Astrocyte of the spinal cord (primary cell): ENCODE measurements around the gene FOXK2.

Experiments used
- DNase-seq: peaks from one replicate; pipeline ENCODE4 v3.0.0; 2011; ENCODE audit warnings: low read depth, low spot score
- H3K4me3 ChIP-seq: 2 replicates; pipeline ENCODE4 v1.5.1; 2011; ENCODE audit warnings: low read depth, mild to moderate bottlenecking, low read length, moderate library complexity
- CTCF ChIP-seq: IDR thresholded peaks from 2 replicates; pipeline ENCODE4 v1.5.1; 2012; ENCODE audit warnings: low read depth, mild to moderate bottlenecking, low read length, inconsistent platforms
- in situ Hi-C: cut with HindIII; loops from 2 replicates; pipeline ENCODE4 v1.10.0; 2017; ENCODE audit warnings: low sequenced_read_pairs

FOXK2 gene

GRCh38 chr17:82629748-82630147, 110.2 kb downstream of the FOXK2 start:
- TF ChIP-seq CTCF: no peak
- no peak overlapping the region for H3K4me3 ChIP-seq
- no peak for DNase-seq
- in situ Hi-C loops: no loop called here

GRCh38 chr17:82630212-82630611, 110.7 kb downstream of the FOXK2 start:
- in situ Hi-C loops: no loop called here
- TF ChIP-seq CTCF: no peak
- H3K4me3 ChIP-seq: no peak overlapping the region
- no peak for DNase-seq

GRCh38 chr17:82631544-82631943, 112.0 kb downstream of the FOXK2 start:
- in situ Hi-C loops: no loop called here
- TF ChIP-seq CTCF: no peak
- no peak overlapping the region for H3K4me3 ChIP-seq
- no peak for DNase-seq

GRCh38 chr17:82632451-82632850, 112.9 kb downstream of the FOXK2 start:
- no peak for TF ChIP-seq CTCF
- H3K4me3 ChIP-seq: no peak overlapping the region
- no peak for DNase-seq
- in situ Hi-C loops: no loop called here

GRCh38 chr17:82633343-82633742, 113.8 kb downstream of the FOXK2 start:
- no peak overlapping the region for H3K4me3 ChIP-seq
- DNase-seq: no peak
- no peak for TF ChIP-seq CTCF
- in situ Hi-C loops: no loop called here

GRCh38 chr17:82636626-82637598, 117.4 kb downstream of the FOXK2 start:
- H3K4me3 ChIP-seq: no peak overlapping the region

More at GRCh38 chr17:82636626-82637598, 117.4 kb downstream of the FOXK2 start:
- in situ Hi-C loops: no loop called here
- DNase-seq: no peak
- TF ChIP-seq CTCF: no peak
